ENCODE results near the gene ABHD6. TPM values are rescaled to one million over a fixed set of nuclear protein-coding genes. Genes with fewer than 3 reads are reported as not detected.
A peak's percentile ranks its signal among the peaks of the same experiment; 100 is the strongest.

Gene ABHD6
- total RNA-seq, 1 donor = 5.1 TPM

DNA sequence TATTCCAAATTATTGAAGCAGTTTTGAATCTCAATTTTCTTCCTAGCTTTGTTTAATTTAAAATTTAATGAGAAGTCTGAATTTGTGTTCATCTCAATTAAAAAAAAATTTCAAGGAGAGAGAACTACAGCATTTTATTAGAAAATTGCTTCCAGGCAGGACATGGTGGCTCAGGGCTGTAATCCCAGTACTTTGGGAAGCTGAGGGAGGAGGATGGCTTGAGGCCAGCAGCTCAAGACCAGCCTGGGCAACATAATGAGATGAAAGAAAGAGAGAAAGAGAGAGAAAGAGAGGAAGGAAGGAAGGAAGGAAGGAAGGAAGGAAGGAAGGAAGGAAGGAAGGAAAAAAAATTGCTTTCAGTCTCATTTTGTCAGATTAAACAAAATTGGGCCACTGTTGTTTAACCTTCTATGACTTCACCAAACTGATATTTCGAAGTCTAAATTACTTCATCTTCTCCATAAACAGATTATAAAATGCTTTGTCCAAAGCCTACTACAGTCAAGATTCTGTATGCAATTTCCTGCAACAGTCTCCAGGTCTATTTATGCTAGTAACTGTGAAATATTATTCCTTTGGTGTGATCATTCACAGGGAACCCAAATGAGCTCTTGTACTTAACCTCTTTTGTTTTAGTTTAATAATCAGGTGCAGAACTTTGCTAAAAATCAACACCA, 6.6 kb upstream of the ABHD6 start:
- H3K4me1 ChIP-seq (ENCODE audit: insufficient read depth, low read length) = no peaks in the 10 kb centered on the region
- no peak overlapping the region for H3K4me2 ChIP-seq (ENCODE audit: insufficient read depth, low read length)
- no peak overlapping the region for H3K4me3 ChIP-seq (ENCODE audit: insufficient read depth, low read length)
- peaks cover 31% of the 10 kb centered on the region for H3K27me3 ChIP-seq (ENCODE audit: insufficient read depth, low read length)
- no peaks in the 10 kb centered on the region for H3K36me3 ChIP-seq (ENCODE audit: insufficient read depth, low read length)
- no peak overlapping the region for H2AFZ ChIP-seq (ENCODE audit: low read length)
- no peaks in the 10 kb centered on the region for H4K20me1 ChIP-seq (ENCODE audit: insufficient read depth, low read length)
- TF ChIP-seq, protein P1, sequence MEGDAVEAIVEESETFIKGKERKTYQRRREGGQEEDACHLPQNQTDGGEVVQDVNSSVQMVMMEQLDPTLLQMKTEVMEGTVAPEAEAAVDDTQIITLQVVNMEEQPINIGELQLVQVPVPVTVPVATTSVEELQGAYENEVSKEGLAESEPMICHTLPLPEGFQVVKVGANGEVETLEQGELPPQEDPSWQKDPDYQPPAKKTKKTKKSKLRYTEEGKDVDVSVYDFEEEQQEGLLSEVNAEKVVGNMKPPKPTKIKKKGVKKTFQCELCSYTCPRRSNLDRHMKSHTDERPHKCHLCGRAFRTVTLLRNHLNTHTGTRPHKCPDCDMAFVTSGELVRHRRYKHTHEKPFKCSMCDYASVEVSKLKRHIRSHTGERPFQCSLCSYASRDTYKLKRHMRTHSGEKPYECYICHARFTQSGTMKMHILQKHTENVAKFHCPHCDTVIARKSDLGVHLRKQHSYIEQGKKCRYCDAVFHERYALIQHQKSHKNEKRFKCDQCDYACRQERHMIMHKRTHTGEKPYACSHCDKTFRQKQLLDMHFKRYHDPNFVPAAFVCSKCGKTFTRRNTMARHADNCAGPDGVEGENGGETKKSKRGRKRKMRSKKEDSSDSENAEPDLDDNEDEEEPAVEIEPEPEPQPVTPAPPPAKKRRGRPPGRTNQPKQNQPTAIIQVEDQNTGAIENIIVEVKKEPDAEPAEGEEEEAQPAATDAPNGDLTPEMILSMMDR (IDR thresholded peaks at IDR 0.05; ENCODE audit: extremely low read depth, low read depth, low read length) = no peak
- H3K9me3 ChIP-seq (ENCODE audit: low read depth, low read length) = no peaks in the 10 kb centered on the region
- H3K27ac ChIP-seq (ENCODE audit: low read depth, low read length) = no peak overlapping the region
- no peak for DNase-seq (ENCODE audit: insufficient read length, low spot score, missing footprints)
- H3K79me2 ChIP-seq (ENCODE audit: insufficient read depth, low read length) = no peaks in the 10 kb centered on the region

DNA sequence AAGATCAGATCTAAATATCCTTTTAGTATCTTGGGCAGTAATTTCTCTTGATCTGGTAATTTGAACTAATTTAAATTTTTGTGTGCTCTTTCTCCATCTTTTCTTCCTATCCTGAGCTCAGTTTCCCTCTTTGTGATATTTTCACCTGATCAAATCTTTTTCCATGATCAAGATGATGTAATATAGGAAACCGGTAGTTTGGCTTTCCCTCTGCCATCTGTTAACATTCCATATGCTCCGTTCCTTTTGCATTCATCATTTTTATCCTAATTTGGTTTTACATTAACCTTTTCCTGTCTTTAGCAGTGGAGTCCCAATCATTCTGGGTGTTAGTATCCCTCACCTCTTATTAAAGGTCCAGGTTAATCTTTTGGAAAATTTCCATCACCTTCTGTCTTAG, 5.9 kb upstream of the ABHD6 start:
- no peaks in the 10 kb centered on the region for H3K36me3 ChIP-seq (ENCODE audit: insufficient read depth, low read length)
- H3K4me2 ChIP-seq (ENCODE audit: insufficient read depth, low read length) = no peak overlapping the region
- no peak for DNase-seq (ENCODE audit: insufficient read length, low spot score, missing footprints)
- H3K27me3 ChIP-seq (ENCODE audit: insufficient read depth, low read length) = peaks cover 29% of the 10 kb centered on the region
- TF ChIP-seq, protein P1 (IDR thresholded peaks at IDR 0.05; ENCODE audit: extremely low read depth, low read depth, low read length) = no peak
- peaks cover 1% of the 10 kb centered on the region for H3K4me1 ChIP-seq (ENCODE audit: insufficient read depth, low read length)
- H3K27ac ChIP-seq (ENCODE audit: low read depth, low read length) = no peak overlapping the region
- no peak overlapping the region for H3K4me3 ChIP-seq (ENCODE audit: insufficient read depth, low read length)
- no peaks in the 10 kb centered on the region for H3K79me2 ChIP-seq (ENCODE audit: insufficient read depth, low read length)
- no peak overlapping the region for H2AFZ ChIP-seq (ENCODE audit: low read length)
- no peaks in the 10 kb centered on the region for H4K20me1 ChIP-seq (ENCODE audit: insufficient read depth, low read length)
- no peaks in the 10 kb centered on the region for H3K9me3 ChIP-seq (ENCODE audit: low read depth, low read length)

DNA sequence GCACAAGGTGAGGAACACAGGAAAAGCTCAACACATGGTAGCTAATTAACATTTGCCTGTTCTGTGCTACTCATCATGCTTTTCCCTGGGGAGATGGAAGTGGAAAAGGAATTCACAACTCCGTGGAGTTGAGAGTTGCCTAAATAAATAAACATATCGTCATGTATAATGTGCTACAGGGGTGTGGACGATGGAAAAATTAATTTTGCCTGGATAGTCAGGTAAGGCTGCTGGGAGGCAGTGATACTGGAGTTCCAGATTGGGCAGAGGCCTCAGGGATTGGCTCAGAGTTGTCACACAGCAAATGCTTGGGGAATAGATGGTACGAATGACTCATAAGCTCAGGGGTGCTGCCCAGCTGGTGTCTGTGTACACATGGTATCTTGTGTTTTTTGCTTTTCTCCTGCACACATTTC, 3.1 kb upstream of the ABHD6 start:
- H3K4me1 ChIP-seq (ENCODE audit: insufficient read depth, low read length) = peaks cover 6% of the 10 kb centered on the region
- no peak overlapping the region for H3K4me2 ChIP-seq (ENCODE audit: insufficient read depth, low read length)
- peaks cover 10% of the 10 kb centered on the region for H3K79me2 ChIP-seq (ENCODE audit: insufficient read depth, low read length)
- peak; percentile 71 for DNase-seq (ENCODE audit: insufficient read length, low spot score, missing footprints)
- H3K36me3 ChIP-seq (ENCODE audit: insufficient read depth, low read length) = no peaks in the 10 kb centered on the region
- no peaks in the 10 kb centered on the region for H3K9me3 ChIP-seq (ENCODE audit: low read depth, low read length)
- no peak overlapping the region for H3K27ac ChIP-seq (ENCODE audit: low read depth, low read length)
- no peak overlapping the region for H2AFZ ChIP-seq (ENCODE audit: low read length)
- no peak overlapping the region for H3K4me3 ChIP-seq (ENCODE audit: insufficient read depth, low read length)
- no peaks in the 10 kb centered on the region for H4K20me1 ChIP-seq (ENCODE audit: insufficient read depth, low read length)
- TF ChIP-seq, protein P1 (IDR thresholded peaks at IDR 0.05; ENCODE audit: extremely low read depth, low read depth, low read length) = no peak
- H3K27me3 ChIP-seq (ENCODE audit: insufficient read depth, low read length) = peaks cover 19% of the 10 kb centered on the region

DNA sequence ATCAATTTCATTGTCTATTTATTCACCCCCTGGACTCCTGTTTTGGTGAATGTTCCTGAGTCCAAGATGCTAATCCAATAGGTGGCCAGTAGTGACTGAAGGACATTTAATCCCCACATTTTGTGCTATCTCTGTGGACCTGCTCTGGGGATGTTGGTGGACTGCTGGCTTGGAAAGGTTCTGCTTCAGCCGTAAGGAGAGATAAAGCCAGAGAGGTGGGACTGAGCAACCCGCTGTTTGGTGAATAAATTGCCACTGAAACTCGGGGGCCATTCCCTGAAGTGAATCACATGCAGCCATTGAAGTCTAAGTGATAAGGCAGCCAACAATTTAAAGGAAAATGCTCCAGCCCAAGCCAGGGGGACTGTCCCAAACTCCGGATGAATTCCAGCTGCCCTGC, 1.6 kb upstream of the ABHD6 start:
- no peaks in the 10 kb centered on the region for H3K9me3 ChIP-seq (ENCODE audit: low read depth, low read length)
- H2AFZ ChIP-seq (ENCODE audit: low read length) = no peak overlapping the region
- H3K79me2 ChIP-seq (ENCODE audit: insufficient read depth, low read length) = peaks cover 10% of the 10 kb centered on the region
- TF ChIP-seq, protein P1 (IDR thresholded peaks at IDR 0.05; ENCODE audit: extremely low read depth, low read depth, low read length) = no peak
- H3K4me2 ChIP-seq (ENCODE audit: insufficient read depth, low read length) = no peak overlapping the region
- H4K20me1 ChIP-seq (ENCODE audit: insufficient read depth, low read length) = no peaks in the 10 kb centered on the region
- H3K27me3 ChIP-seq (ENCODE audit: insufficient read depth, low read length) = peaks cover 11% of the 10 kb centered on the region
- no peak overlapping the region for H3K4me3 ChIP-seq (ENCODE audit: insufficient read depth, low read length)
- H3K4me1 ChIP-seq (ENCODE audit: insufficient read depth, low read length) = peaks cover 6% of the 10 kb centered on the region
- no peak for DNase-seq (ENCODE audit: insufficient read length, low spot score, missing footprints)
- no peaks in the 10 kb centered on the region for H3K36me3 ChIP-seq (ENCODE audit: insufficient read depth, low read length)
- no peak overlapping the region for H3K27ac ChIP-seq (ENCODE audit: low read depth, low read length)
